Skin of body (tissue), 1 donor: ENCODE results near the gene TPM4. TPM values are rescaled to one million over a fixed set of nuclear protein-coding genes. Genes with fewer than 3 reads are reported as not detected.

Experiments used
- total RNA-seq: library from RNA; depleted of rRNA; stranded (reverse); fragments of >200 nt; gene quantifications from one replicate; pipeline ENCODE4 v1.2.3, GENCODE V29; 2014

The TPM4 gene
- total RNA-seq, 1 donor from 2014 or later = 264 TPM

Other genes with a start within 250 kb of the TPM4 start
- gene CYP4F2, start 178.4 kb upstream of the TPM4 start, total RNA-seq = 0.89 TPM
- gene CYP4F11, start 142.0 kb upstream of the TPM4 start, total RNA-seq = not detected
- not detected for gene OR10H4, start 127.5 kb upstream of the TPM4 start, total RNA-seq
- 46.7 TPM for gene RAB8A, start 35.4 kb downstream of the TPM4 start, total RNA-seq
- 0.79 TPM for gene HSH2D, start 67.2 kb downstream of the TPM4 start, total RNA-seq
- not detected for gene CIB3, start 97.0 kb downstream of the TPM4 start, total RNA-seq
- 51.8 TPM for gene FAM32A, start 108.9 kb downstream of the TPM4 start, total RNA-seq
- gene AP1M1, start 121.4 kb downstream of the TPM4 start, total RNA-seq = 24.5 TPM
- gene KLF2, start 248.3 kb downstream of the TPM4 start, total RNA-seq = 10.3 TPM